Tibial nerve (tissue), 4 donors: ENCODE results near the gene KATNAL1.

Experiments
- EP300 ChIP-seq, 2 donors: sonication (generic); formaldehyde crosslinking; IDR thresholded peaks; one replicate each; pipeline ENCODE4 v1.6.1; 2017; ENCODE audit warnings: antibody characterized with exemption in 2 of 2, mild to moderate bottlenecking in 1 of 2
- POLR2A ChIP-seq, 2 donors: fragments of 450-650 bp; IDR thresholded peaks; one replicate each; pipeline ENCODE4 v1.6.1; 2017; ENCODE audit warnings: antibody characterized with exemption in 2 of 2, mild to moderate bottlenecking in 2 of 2, moderate library complexity in 2 of 2
- TF ChIP-seq, protein P1 (sequence below), 5 experiments: fragments of 200-600 bp in 3 of 5; fragments of 450-650 bp in 2 of 5; sonication (generic) in 3 of 5; IDR thresholded peaks; one replicate each; pipeline ENCODE4 v1.5.1; 2016 to 2019; ENCODE audit warnings: antibody characterized with exemption in 5 of 5, mild to moderate bottlenecking in 3 of 5, moderate library complexity in 2 of 5

DNA sequence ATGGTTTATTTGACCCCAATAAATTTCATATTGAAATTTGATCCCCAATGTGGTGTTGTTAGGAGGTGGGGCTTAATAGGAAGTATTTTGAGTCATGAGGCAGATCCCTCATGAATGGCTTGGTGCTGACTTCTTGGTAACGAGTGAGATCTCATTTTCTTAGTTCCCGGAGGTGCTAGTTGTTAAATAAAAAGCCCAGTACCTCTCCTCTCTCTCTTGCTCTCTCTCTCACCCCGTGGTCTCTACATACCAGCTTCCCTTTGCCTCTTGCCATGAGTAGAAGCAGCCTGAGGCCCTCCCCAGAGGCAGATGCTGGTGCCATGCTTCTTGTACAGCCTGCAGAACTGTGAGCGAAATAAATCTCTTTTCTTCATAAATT, 39.4 kb upstream of the KATNAL1 start:
- TF ChIP-seq, protein P1, sequence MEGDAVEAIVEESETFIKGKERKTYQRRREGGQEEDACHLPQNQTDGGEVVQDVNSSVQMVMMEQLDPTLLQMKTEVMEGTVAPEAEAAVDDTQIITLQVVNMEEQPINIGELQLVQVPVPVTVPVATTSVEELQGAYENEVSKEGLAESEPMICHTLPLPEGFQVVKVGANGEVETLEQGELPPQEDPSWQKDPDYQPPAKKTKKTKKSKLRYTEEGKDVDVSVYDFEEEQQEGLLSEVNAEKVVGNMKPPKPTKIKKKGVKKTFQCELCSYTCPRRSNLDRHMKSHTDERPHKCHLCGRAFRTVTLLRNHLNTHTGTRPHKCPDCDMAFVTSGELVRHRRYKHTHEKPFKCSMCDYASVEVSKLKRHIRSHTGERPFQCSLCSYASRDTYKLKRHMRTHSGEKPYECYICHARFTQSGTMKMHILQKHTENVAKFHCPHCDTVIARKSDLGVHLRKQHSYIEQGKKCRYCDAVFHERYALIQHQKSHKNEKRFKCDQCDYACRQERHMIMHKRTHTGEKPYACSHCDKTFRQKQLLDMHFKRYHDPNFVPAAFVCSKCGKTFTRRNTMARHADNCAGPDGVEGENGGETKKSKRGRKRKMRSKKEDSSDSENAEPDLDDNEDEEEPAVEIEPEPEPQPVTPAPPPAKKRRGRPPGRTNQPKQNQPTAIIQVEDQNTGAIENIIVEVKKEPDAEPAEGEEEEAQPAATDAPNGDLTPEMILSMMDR (IDR thresholded peaks at IDR 0.05) = no peak
- no peak for TF ChIP-seq EP300 (IDR thresholded peaks at IDR 0.05)
- no peak for TF ChIP-seq POLR2A (IDR thresholded peaks at IDR 0.05)
